GM12874 (cell line): ENCODE results near the gene JAK1.

Source experiments
- CTCF ChIP-seq: IDR thresholded peaks from 2 replicates; pipeline ENCODE4 v1.5.1; 2011; ENCODE audit warnings: low read depth, mild to moderate bottlenecking, control low read depth, low read length, moderate library complexity; ENCODE audit not compliant: insufficient read depth

JAK1 gene

GRCh38 chr1:64975127-64975526 lies 8.8 kb upstream of the JAK1 start:
- no peak for TF ChIP-seq CTCF

GRCh38 chr1:64974288-64974825 lies 8.0 kb upstream of the JAK1 start:
- no peak for TF ChIP-seq CTCF

- TF ChIP-seq CTCF = no peak
These were observed 6.8 kb upstream of the JAK1 start for GRCh38 chr1:64973061-64973647.

- TF ChIP-seq CTCF = no peak
These were observed 3.1 kb upstream of the JAK1 start for GRCh38 chr1:64969305-64970046.

- no peak for TF ChIP-seq CTCF
These were observed 1.0 kb upstream of the JAK1 start for GRCh38 chr1:64967381-64967780.

- no peak for TF ChIP-seq CTCF
These were observed 787 bp downstream of the JAK1 start for GRCh38 chr1:64965366-64966157.

- TF ChIP-seq CTCF = no peak
These were observed 2.9 kb downstream of the JAK1 start for GRCh38 chr1:64963466-64963865.
